ENCODE measurements around the gene MYO1D. TPM values are rescaled to one million over a fixed set of nuclear protein-coding genes. Genes with fewer than 3 reads are reported as not detected.
A peak's percentile ranks its signal among the peaks of the same experiment; 100 is the strongest.

Gene MYO1D
- total and polyA plus RNA-seq, 8 donors: 22.0 to 92.8 (median 27.4) TPM

GRCh38 chr17:32502013-32502412, 374.9 kb downstream of the MYO1D start:
- no peak overlapping the region for H3K4me3 ChIP-seq
- H3K4me1 ChIP-seq: peaks cover 12 to 31% of the 10 kb centered on the region in 2 donors
- TF ChIP-seq CTCF (IDR thresholded peaks at IDR 0.05): no peak
- no peaks in the 10 kb centered on the region for H3K27me3 ChIP-seq
- no peak overlapping the region for H3K27ac ChIP-seq
- intact Hi-C loops (cut with DNase I): no loop called here
- no peaks in the 10 kb centered on the region for H3K9me3 ChIP-seq
- ATAC-seq (no peak), DNase-seq (peak in 1 of 4 donors; percentile 13)
- H3K36me3 ChIP-seq: no peaks in the 10 kb centered on the region

- Histone ChIP-seq H3K27me3 (no peaks in the 10 kb centered on the region), H3K4me3 (no peak overlapping the region), H3K36me3 (peaks cover 0 to 5% of the 10 kb centered on the region in 2 donors), H3K4me1 (peaks cover 5 to 36% of the 10 kb centered on the region in 2 donors), H3K9me3 (no peaks in the 10 kb centered on the region), H3K27ac (no peak overlapping the region)
- intact Hi-C loops (cut with DNase I): no loop called here
- DNase-seq: peak in 1 of 4 donors; percentile 32
- no peak for ATAC-seq
- no peak for TF ChIP-seq CTCF (IDR thresholded peaks at IDR 0.05)
Measured at GRCh38 chr17:32498391-32498790, 378.5 kb downstream of the MYO1D start.

GRCh38 chr17:32497431-32498205, 379.3 kb downstream of the MYO1D start:
- Histone ChIP-seq H3K4me3 (no peak overlapping the region), H3K27ac (no peak overlapping the region), H3K27me3 (no peaks in the 10 kb centered on the region), H3K36me3 (peaks cover 0 to 5% of the 10 kb centered on the region in 2 donors), H3K9me3 (no peaks in the 10 kb centered on the region), H3K4me1 (peaks cover 0 to 37% of the 10 kb centered on the region in 2 donors)
- intact Hi-C loops (cut with DNase I): no loop called here
- no peak for ATAC-seq
- no peak for TF ChIP-seq CTCF (IDR thresholded peaks at IDR 0.05)
- peak in 1 of 4 donors; percentile 13 for DNase-seq

GRCh38 chr17:32496395-32497073, 380.4 kb downstream of the MYO1D start:
- no peak for ATAC-seq
- no peaks in the 10 kb centered on the region for H3K27me3 ChIP-seq

More at GRCh38 chr17:32496395-32497073, 380.4 kb downstream of the MYO1D start:
- no peak overlapping the region for H3K27ac ChIP-seq
- TF ChIP-seq CTCF (IDR thresholded peaks at IDR 0.05): no peak
- peaks cover 0 to 44% of the 10 kb centered on the region in 2 donors for H3K4me1 ChIP-seq
- H3K4me3 ChIP-seq: no peak overlapping the region
- DNase-seq: peak in 1 of 4 donors; percentile 18
- intact Hi-C loops (cut with DNase I): no loop called here
- H3K36me3 ChIP-seq: peaks cover 0 to 5% of the 10 kb centered on the region in 2 donors
- H3K9me3 ChIP-seq: no peaks in the 10 kb centered on the region
